Hematopoietic multipotent progenitor cell treated with erythropoietin and hydrocortisone succinate and interleukin-3 and kit ligand, for 8 days (in vitro differentiated cells): Measurements from ENCODE around the gene MAP4K2.
A peak's percentile ranks its signal among the peaks of the same experiment; 100 is the strongest.

Experiments used
- DNase-seq: peaks from one replicate; pipeline ENCODE4 v3.0.0-alpha.2; 2015

MAP4K2 gene

GRCh38 chr11:64767344-64768299 lies 35.4 kb downstream of the MAP4K2 start:
- peak; percentile 80 for DNase-seq

GRCh38 chr11:64766881-64767280 lies 36.1 kb downstream of the MAP4K2 start:
- no peak for DNase-seq

GRCh38 chr11:64765851-64766665 lies 37.0 kb downstream of the MAP4K2 start:
- DNase-seq: no peak

DNA sequence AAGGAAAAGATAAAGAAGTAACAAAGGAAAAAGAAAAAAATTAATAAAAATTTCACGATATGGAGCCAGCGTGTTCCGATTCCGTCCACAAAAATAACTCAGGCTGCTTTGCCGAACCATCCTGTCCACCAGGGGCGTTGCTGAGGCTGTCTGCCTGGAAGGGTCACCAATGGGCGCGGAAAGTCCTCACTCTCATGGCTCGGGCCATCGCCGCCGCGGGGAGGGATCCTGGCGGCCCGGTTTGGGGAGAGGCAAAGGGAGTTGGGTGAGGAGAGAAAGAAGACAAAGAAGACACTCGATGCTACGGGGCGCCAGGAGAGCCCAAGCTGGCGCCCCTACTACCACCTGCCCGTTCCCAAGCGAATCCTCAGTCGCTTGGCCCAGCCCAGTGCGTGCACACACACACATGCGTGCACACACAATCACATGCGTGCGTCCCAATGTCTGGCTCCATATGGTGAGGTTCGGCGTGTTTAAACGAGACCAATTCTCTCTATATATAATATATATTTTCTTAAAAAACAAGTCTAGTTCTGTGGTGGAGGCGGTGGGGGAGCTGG lies 37.6 kb downstream of the MAP4K2 start:
- DNase-seq: no peak

- no peak for DNase-seq
Observed at GRCh38 chr11:64764753-64765152, 38.3 kb downstream of the MAP4K2 start.

DNA sequence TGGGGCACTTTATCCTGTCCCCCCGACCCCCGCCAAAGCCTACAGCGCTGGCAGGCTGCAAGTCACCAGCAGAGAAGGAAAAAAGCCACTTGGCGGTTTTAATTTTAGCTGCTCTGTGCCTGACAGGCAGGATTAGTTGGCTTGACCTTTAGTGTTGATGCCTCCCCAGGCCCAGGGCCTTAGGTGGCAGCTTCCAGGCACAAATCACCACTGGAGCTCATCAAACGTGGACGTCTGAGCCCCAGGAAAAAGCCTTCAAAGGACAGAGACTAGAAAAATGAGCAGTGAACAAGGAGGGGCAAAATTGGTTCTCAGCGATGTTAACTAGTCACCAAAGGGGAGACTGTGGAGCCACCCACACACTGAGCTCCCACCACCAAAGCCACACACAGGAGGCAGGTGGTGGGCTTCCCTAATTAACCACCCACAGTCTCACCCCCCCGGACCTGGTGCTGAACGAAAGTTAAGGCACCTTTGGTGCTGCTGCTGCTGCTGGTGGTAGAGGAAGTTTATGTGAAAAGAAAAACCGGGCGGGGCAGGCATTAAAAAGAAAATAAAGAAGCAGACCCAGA lies 38.9 kb downstream of the MAP4K2 start:
- DNase-seq: no peak

- no peak for DNase-seq
Observed at GRCh38 chr11:64763526-64764039, 39.4 kb downstream of the MAP4K2 start.

GRCh38 chr11:64762674-64763525 lies 40.1 kb downstream of the MAP4K2 start:
- DNase-seq: no peak

- DNase-seq: no peak
Observed at GRCh38 chr11:64762277-64762673, 40.7 kb downstream of the MAP4K2 start.

- DNase-seq: no peak
Observed at GRCh38 chr11:64760759-64761420, 42.1 kb downstream of the MAP4K2 start.

DNA sequence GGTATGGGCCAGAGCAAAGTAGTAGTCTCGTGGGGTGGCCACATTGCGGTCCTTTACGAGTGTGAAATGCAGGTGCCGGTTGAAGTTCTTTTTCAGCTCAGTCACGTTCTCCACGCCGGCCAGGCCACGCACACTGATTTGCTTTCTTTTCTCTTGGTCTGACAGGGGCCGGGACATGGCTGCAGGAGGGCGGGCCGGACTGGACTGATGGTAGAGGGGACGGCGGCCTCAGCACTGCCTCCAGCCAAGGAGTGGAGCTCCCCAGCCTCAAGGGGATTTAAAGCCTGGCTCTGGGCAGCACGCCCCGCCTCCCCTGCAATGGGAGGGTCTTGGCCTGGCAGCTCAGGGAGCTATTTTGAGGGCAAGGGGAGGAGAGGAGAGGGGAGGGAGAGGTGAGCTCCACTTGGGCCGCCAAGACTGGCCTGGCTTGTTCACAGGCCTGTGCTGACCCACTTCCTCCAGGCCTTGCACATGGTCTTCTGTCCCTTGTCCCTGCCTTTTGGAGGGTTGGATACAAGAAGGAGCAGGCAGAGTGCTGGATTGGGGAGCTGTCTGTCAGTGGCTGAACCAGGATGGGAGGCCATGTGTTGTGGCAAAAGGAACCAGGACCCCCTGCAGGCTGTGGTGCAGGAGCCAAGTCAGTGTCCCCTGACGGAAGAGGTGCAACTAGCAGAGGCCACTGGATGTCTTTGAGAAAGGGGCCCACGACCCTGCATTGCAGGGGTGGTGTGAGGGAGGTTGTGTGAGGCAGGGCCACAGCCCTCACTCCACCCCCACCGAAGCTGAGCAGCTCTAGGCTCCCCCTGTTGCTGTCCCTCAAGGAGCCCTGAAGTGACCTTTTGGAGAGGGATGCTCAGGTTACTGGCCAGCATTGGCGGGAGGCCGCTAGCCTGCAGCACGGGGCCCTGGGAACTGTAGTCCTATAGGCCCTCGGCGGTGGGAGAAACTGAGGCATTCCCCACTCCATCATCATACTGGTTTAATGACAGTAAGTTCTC lies 43.0 kb downstream of the MAP4K2 start, which contains the start of gene PYGM:
TSS of gene PYGM (minus strand) at position 253 of the 998 bp plus-strand sequence. CDS start at position 177, 76 bp downstream.
- no peak for DNase-seq

- no peak for DNase-seq
Observed at GRCh38 chr11:64759131-64759721, 43.8 kb downstream of the MAP4K2 start.

DNA sequence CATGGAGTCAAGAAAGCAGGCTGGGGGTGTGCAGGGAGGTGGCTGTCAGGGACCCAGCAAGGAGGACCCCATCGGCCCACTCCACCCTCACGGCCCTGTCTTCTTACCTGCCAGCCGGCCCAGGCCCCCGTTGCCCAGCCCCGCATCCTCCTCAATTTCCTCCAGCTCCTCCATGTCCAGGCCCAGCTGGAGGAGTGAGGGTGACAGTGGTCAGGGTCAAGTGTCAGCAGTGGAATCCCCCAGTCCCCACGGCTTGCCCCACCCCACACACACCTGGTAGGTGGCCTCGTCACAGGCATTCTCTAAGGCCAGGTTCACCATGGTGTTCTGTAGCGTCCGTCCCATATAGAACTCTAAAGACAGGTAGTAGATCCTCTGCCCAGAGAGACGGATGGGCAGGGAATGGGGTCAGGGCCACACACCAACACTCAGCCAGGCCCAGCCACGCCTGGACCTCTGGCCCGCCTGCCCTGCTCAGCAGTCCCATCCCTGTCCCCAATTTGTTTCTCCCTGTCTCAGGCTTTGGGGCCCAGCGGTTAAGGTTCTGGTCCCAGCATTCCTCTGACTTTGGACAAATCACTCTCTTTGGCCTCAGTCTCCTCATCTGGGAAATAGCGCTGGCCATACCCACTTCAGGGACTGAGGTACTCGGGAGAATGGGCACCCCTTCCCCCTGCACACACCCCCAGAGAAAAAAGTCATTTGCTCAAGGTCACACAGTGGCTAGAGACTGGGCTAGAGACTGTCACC lies 44.5 kb downstream of the MAP4K2 start:
- DNase-seq: no peak

DNA sequence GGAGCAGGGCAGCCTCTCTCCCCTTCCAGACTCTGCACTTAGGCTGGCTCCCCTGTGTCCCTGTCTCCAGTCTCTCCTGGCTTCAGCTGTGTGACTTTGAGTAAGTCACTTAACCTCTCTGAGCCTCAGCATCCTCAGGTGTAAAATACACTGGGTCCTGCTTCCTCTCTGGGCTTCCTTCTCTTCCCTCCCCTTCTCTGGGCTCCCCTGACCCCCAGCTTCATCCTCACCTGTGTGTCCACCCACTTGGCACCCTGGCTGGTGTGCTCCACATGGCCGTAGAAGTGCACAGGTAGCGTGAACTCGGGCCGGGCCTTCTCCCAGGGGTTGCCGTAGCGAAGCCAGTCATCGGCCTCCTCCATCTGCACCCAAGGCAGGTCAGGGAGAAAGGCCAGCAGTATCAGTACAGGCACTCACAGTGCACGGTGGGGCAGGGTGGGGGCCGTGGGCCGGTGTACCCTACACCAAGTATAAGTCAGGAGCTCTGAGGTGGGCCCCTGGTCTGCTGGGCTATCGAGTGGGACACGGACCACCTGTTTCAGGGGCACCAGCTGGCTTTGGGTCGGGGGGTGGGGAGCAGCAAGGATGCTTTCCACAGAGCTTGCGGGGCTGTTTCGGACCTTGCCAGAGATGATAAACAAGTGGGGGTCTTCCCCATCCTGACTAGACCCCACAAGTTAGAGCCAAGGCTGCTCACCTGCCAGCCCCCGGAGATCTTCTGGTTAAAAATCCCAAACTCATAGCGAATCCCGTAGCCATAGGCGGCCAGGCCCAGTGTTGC lies 45.3 kb downstream of the MAP4K2 start:
- no peak for DNase-seq

- DNase-seq: no peak
Observed at GRCh38 chr11:64755681-64756361, 47.2 kb downstream of the MAP4K2 start.

GRCh38 chr11:64754919-64755662 lies 47.9 kb downstream of the MAP4K2 start:
- no peak for DNase-seq
